Effector memory CD4-positive, alpha-beta T cell (primary cell): Measurements from ENCODE around the gene PRSS22.

Source experiments
- DNase-seq, 3 donors: peaks; one replicate each; pipeline ENCODE4 v3.0.0-alpha.2; 2020
- H3K27ac ChIP-seq: 2 replicates; pipeline ENCODE4 v1.7.0; 2013; ENCODE audit warnings: mild to moderate bottlenecking, low read length, moderate library complexity; ENCODE audit not compliant: insufficient read depth, poor library complexity, severe bottlenecking
- H3K27me3 ChIP-seq: replicated peaks from 2 replicates; pipeline ENCODE4 v1.7.0; 2013; ENCODE audit warnings: mild to moderate bottlenecking, low read length; ENCODE audit not compliant: insufficient read depth, control insufficient read depth, poor library complexity, severe bottlenecking
- H3K36me3 ChIP-seq: 2 replicates; pipeline ENCODE4 v1.7.0; 2013; ENCODE audit warnings: mild to moderate bottlenecking, low read length, moderate library complexity; ENCODE audit not compliant: control insufficient read depth, insufficient read depth
- H3K4me1 ChIP-seq: 2 replicates; pipeline ENCODE4 v1.7.0; 2013; ENCODE audit warnings: low read length, mild to moderate bottlenecking; ENCODE audit not compliant: control insufficient read depth, insufficient read depth, poor library complexity, severe bottlenecking
- H3K4me3 ChIP-seq: 2 replicates; pipeline ENCODE4 v1.7.0; 2013; ENCODE audit warnings: low read length, low read depth, mild to moderate bottlenecking; ENCODE audit not compliant: insufficient read depth, poor library complexity, severe bottlenecking
- H3K9me3 ChIP-seq: 2 replicates; pipeline ENCODE4 v1.7.0; 2013; ENCODE audit warnings: mild to moderate bottlenecking, low read length, moderate library complexity; ENCODE audit not compliant: control insufficient read depth

Gene PRSS22

GRCh38 chr16:2881783-2882649 is 24.0 kb upstream of the PRSS22 start:
- Histone ChIP-seq H3K27ac (peak overlapping the region; percentile 86), H3K36me3 (no peaks in the 10 kb centered on the region), H3K4me1 (peaks cover 17% of the 10 kb centered on the region), H3K4me3 (peak overlapping the region; percentile 87), H3K27me3 (no peaks in the 10 kb centered on the region), H3K9me3 (no peaks in the 10 kb centered on the region)
- peak in 2 of 3 donors; percentile 20 to 28 for DNase-seq

- no peaks in the 10 kb centered on the region for H3K36me3 ChIP-seq
- no peak for DNase-seq
- no peak overlapping the region for H3K4me3 ChIP-seq
- no peaks in the 10 kb centered on the region for H3K9me3 ChIP-seq
- peaks cover 17% of the 10 kb centered on the region for H3K4me1 ChIP-seq
- no peak overlapping the region for H3K27ac ChIP-seq
- no peaks in the 10 kb centered on the region for H3K27me3 ChIP-seq
These were observed 22.0 kb upstream of the PRSS22 start for GRCh38 chr16:2879854-2880508.

GRCh38 chr16:2874912-2875362 is 17.0 kb upstream of the PRSS22 start:
- peak; percentile 33 to 62 (median 55) for DNase-seq
- Histone ChIP-seq H3K27ac (no peak overlapping the region), H3K4me1 (peaks cover 5% of the 10 kb centered on the region)

GRCh38 chr16:2874032-2874911 is 16.3 kb upstream of the PRSS22 start:
- no peak overlapping the region for H3K27ac ChIP-seq
- DNase-seq = no peak
- no peaks in the 10 kb centered on the region for H3K36me3 ChIP-seq
- no peaks in the 10 kb centered on the region for H3K9me3 ChIP-seq
- H3K27me3 ChIP-seq = no peaks in the 10 kb centered on the region
- H3K4me1 ChIP-seq = peaks cover 5% of the 10 kb centered on the region
- H3K4me3 ChIP-seq = no peak overlapping the region

More at GRCh38 chr16:2874912-2875362, 17.0 kb upstream of the PRSS22 start:
- H3K36me3 ChIP-seq = no peaks in the 10 kb centered on the region
- H3K9me3 ChIP-seq = no peaks in the 10 kb centered on the region
- no peak overlapping the region for H3K4me3 ChIP-seq
- H3K27me3 ChIP-seq = no peaks in the 10 kb centered on the region

GRCh38 chr16:2871926-2872325 is 14.0 kb upstream of the PRSS22 start:
- H3K4me3 ChIP-seq = no peak overlapping the region
- H3K9me3 ChIP-seq = no peaks in the 10 kb centered on the region
- H3K36me3 ChIP-seq = no peaks in the 10 kb centered on the region
- H3K4me1 ChIP-seq = peaks cover 18% of the 10 kb centered on the region
- no peak overlapping the region for H3K27ac ChIP-seq
- DNase-seq = no peak
- no peaks in the 10 kb centered on the region for H3K27me3 ChIP-seq

GRCh38 chr16:2867987-2868789 is 10.2 kb upstream of the PRSS22 start:
- no peaks in the 10 kb centered on the region for H3K36me3 ChIP-seq
- H3K27me3 ChIP-seq = no peaks in the 10 kb centered on the region
- H3K4me1 ChIP-seq = peaks cover 13% of the 10 kb centered on the region
- H3K4me3 ChIP-seq = peak overlapping the region; percentile 72
- no peaks in the 10 kb centered on the region for H3K9me3 ChIP-seq
- DNase-seq = peak; percentile 93 to 94 (median 94)
- H3K27ac ChIP-seq = peak overlapping the region; percentile 80

GRCh38 chr16:2867661-2867986 is 9.7 kb upstream of the PRSS22 start:
- Histone ChIP-seq H3K9me3 (no peaks in the 10 kb centered on the region), H3K4me3 (peak overlapping the region; percentile 72), H3K27ac (peak overlapping the region; percentile 80), H3K36me3 (no peaks in the 10 kb centered on the region), H3K4me1 (peaks cover 13% of the 10 kb centered on the region), H3K27me3 (no peaks in the 10 kb centered on the region)
- no peak for DNase-seq

- no peak for DNase-seq
- no peaks in the 10 kb centered on the region for H3K27me3 ChIP-seq
- H3K9me3 ChIP-seq = no peaks in the 10 kb centered on the region
- peaks cover 13% of the 10 kb centered on the region for H3K4me1 ChIP-seq
- H3K36me3 ChIP-seq = no peaks in the 10 kb centered on the region
- no peak overlapping the region for H3K27ac ChIP-seq
- H3K4me3 ChIP-seq = no peak overlapping the region
These were observed 8.5 kb upstream of the PRSS22 start for GRCh38 chr16:2866431-2866830.

GRCh38 chr16:2865651-2866050 is 7.7 kb upstream of the PRSS22 start:
- no peak for DNase-seq
- no peaks in the 10 kb centered on the region for H3K9me3 ChIP-seq
- no peaks in the 10 kb centered on the region for H3K36me3 ChIP-seq
- H3K4me1 ChIP-seq = peaks cover 13% of the 10 kb centered on the region
- no peak overlapping the region for H3K4me3 ChIP-seq
- H3K27ac ChIP-seq = no peak overlapping the region
- no peaks in the 10 kb centered on the region for H3K27me3 ChIP-seq
